Gastrocnemius medialis (tissue), 4 donors: ENCODE measurements around the gene CDH23. TPM values are rescaled to one million over a fixed set of nuclear protein-coding genes. Genes with fewer than 3 reads are reported as not detected.

ENCODE experiments used
- ATAC-seq, 2 donors: fragments of 150-250 bp; one replicate each; pipeline ENCODE4 v1.9.1; 2016
- DNase-seq, 2 donors: peaks; one replicate each; pipeline ENCODE4 v3.0.0-alpha.2; 2019
- H3K27ac ChIP-seq, 4 donors: fragments of 200-600 bp; sonication (generic); 1 replicate in 1 of 4; 2 replicates in 3 of 4; pipeline ENCODE4 v1.5.1; 2016 to 2018; ENCODE audit warnings: mild to moderate bottlenecking in 2 of 4, moderate library complexity in 1 of 4
- H3K27me3 ChIP-seq, 3 donors: fragments of 200-600 bp; sonication (generic) in 2 of 3; 1 replicate in 1 of 3; 2 replicates in 2 of 3; pipeline versions ENCODE4 v1.5.1 to v1.6.0; 2016 to 2019; ENCODE audit warnings: mild to moderate bottlenecking in 1 of 3, moderate library complexity in 1 of 3
- H3K36me3 ChIP-seq, 2 donors: fragments of 200-600 bp; sonication (generic) in 1 of 2; one replicate each; pipeline ENCODE4 v1.5.1; 2017 to 2018
- H3K4me1 ChIP-seq, 2 donors: fragments of 200-600 bp; sonication (generic) in 1 of 2; one replicate each; pipeline ENCODE4 v1.5.1; 2016 to 2017; ENCODE audit warnings: mild to moderate bottlenecking in 2 of 2
- H3K4me3 ChIP-seq, 4 donors: fragments of 200-600 bp; sonication (generic) in 3 of 4; 1 replicate in 1 of 4; 2 replicates in 3 of 4; pipeline ENCODE4 v1.5.1; 2016 to 2019; ENCODE audit warnings: mild to moderate bottlenecking in 2 of 4
- H3K9me3 ChIP-seq, 3 donors: fragments of 200-600 bp; sonication (generic) in 2 of 3; 1 replicate in 1 of 3; 2 replicates in 2 of 3; pipeline ENCODE4 v1.5.1; 2016 to 2019
- POLR2A ChIP-seq, 2 donors: fragments of 450-650 bp; IDR thresholded peaks; one replicate each; pipeline ENCODE4 v1.6.1; 2017; ENCODE audit warnings: antibody characterized with exemption in 2 of 2, mild to moderate bottlenecking in 2 of 2, moderate library complexity in 2 of 2
- in situ Hi-C, 4 donors: fragments of 200-750 bp; cut with MboI; loops; one replicate each; pipeline versions ENCODE4 v1.15.0 to v1.8.0; 2017; ENCODE audit warnings: low sequenced_read_pairs in 4 of 4
- intact Hi-C: fragments of 100-400 bp; cut with DNase I; formaldehyde crosslinking; loops from one replicate; pipeline ENCODE4 v1.15.1; 2023; ENCODE audit warnings: low total_unique reads
- total RNA-seq, 4 donors: library from RNA; depleted of rRNA; stranded (reverse); fragments of >200 nt; gene quantifications; one replicate each; pipeline versions ENCODE4 v1.1.0 to v1.2.3, GENCODE V29; 2016
- TF ChIP-seq, protein P1 (sequence below), 5 experiments: fragments of 450-650 bp in 3 of 5; fragments of 200-600 bp in 2 of 5; sonication (generic) in 2 of 5; IDR thresholded peaks in 4 of 5; conservative IDR thresholded peaks in 1 of 5; 1 replicate in 4 of 5; 2 replicates in 1 of 5; pipeline ENCODE4 v1.5.1; 2016 to 2019; ENCODE audit warnings: antibody characterized with exemption in 5 of 5, mild to moderate bottlenecking in 3 of 5, moderate library complexity in 3 of 5

CDH23 gene
- total RNA-seq, 4 donors from 2014 or later = 0.53 to 1.8 (median 1.2) TPM

DNA sequence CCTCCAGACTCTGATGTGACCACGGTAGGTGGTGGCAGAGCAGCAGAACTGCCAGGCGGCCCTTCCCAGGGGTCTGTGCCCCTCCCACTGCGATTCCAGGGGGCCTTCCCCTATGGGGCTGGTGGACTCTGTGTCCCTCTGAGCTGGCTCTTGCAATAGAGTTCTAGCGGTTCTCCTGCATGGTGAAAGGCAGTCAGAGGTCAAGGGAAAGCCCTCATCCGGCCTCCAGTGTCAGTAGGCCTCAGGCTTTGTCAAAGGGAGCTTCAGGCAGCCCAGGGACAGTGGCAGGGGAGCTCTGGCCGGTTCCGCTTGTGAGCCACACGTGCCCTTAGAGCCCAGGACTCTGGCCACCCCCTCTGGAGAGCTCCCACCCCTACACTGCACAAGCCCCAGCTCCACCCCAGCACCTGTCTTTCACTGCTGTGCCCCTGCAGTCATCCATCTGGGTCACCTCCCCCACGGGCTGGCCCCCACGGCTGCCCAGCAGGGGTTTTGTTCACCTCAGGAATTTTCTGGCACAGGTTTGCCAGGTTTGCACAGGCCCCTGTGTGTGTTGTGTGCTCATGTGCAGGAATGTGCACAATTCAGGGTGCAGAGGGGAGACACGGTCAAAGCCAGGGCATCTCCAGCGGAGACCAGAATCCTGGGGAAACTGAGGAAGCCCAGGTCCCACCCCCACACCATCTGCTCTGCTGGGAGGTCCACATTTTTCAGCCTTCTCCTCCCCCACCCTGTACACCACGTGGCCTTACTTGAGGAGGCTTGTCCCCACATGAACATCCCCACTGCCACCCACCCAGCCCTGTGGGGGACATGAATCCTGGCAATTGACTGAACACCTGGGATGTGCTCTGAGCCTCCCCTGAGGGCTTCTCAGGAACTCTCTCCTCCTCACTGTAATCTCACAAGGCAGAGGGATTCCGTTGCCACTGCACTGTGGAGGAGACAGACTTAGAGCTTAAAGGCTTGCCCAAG is 299.1 kb downstream of the CDH23 start:
- H3K27me3 ChIP-seq = no peaks in the 10 kb centered on the region
- in situ Hi-C loops (no loop called here), intact Hi-C loops (loop anchor here (5.0 kb wide), 2 partner anchors 313 to 383 kb away; no protein-coding TSS in a partner anchor)
- ATAC-seq (no peak), DNase-seq (no peak)
- no peaks in the 10 kb centered on the region for H3K36me3 ChIP-seq
- no peak overlapping the region for H3K4me3 ChIP-seq
- TF ChIP-seq, protein P1, sequence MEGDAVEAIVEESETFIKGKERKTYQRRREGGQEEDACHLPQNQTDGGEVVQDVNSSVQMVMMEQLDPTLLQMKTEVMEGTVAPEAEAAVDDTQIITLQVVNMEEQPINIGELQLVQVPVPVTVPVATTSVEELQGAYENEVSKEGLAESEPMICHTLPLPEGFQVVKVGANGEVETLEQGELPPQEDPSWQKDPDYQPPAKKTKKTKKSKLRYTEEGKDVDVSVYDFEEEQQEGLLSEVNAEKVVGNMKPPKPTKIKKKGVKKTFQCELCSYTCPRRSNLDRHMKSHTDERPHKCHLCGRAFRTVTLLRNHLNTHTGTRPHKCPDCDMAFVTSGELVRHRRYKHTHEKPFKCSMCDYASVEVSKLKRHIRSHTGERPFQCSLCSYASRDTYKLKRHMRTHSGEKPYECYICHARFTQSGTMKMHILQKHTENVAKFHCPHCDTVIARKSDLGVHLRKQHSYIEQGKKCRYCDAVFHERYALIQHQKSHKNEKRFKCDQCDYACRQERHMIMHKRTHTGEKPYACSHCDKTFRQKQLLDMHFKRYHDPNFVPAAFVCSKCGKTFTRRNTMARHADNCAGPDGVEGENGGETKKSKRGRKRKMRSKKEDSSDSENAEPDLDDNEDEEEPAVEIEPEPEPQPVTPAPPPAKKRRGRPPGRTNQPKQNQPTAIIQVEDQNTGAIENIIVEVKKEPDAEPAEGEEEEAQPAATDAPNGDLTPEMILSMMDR (IDR thresholded peaks at IDR 0.05 in 4 of 5, conservative IDR thresholded peaks at IDR 0.05 in 1 of 5) = no peak
- TF ChIP-seq POLR2A (IDR thresholded peaks at IDR 0.05) = no peak
- H3K27ac ChIP-seq = peak overlapping the region in 1 of 4 donors; percentile 58
- no peaks in the 10 kb centered on the region for H3K9me3 ChIP-seq
- H3K4me1 ChIP-seq = peaks cover 0 to 6% of the 10 kb centered on the region in 2 donors

DNA sequence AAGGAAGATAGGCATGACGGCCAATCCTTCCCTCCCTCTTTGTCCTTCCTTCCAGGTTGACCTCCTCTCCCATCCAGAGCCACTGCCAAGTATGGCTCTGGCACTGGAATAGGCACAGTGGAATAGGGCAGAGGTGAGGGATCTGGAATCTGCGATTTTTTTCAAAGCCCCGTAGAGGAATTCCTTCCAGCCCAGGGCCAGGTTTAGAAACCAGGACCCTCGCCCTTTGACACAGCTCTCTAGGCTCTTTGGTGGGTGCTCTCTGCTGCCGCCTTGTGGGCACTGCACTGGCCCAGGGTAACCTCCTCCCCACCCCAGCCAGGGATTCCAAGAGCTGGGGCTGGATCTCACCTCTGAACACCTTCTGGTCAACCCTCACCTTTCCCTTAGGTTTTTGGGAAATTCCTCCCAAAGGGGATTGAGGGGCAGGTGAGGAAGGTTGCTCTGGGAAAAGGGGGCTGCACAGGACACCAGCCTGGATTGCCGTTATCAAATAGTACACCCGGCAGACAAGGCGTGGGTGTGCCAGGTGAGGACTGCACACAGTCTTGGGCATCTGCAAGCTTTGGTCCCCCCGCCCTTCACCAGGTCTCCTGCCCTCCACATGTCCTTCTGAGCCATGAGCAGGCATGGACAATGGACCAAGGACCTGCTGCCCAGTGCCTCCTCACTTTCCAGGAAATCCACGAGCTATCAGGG is 300.1 kb downstream of the CDH23 start:
- H3K27ac ChIP-seq = no peak overlapping the region
- H3K9me3 ChIP-seq = no peaks in the 10 kb centered on the region
- TF ChIP-seq, protein P1 (IDR thresholded peaks at IDR 0.05 in 4 of 5, conservative IDR thresholded peaks at IDR 0.05 in 1 of 5) = peak; percentile 70 to 89 (median 82)
- TF ChIP-seq POLR2A (IDR thresholded peaks at IDR 0.05) = no peak
- in situ Hi-C loops (no loop called here), intact Hi-C loops (loop anchor here (5.0 kb wide), 2 partner anchors 314 to 384 kb away; no protein-coding TSS in a partner anchor)
- no peak overlapping the region for H3K4me3 ChIP-seq
- H3K27me3 ChIP-seq = no peaks in the 10 kb centered on the region
- DNase-seq = peak; percentile 24 to 30
- H3K4me1 ChIP-seq = peaks cover 0 to 14% of the 10 kb centered on the region in 2 donors
- no peaks in the 10 kb centered on the region for H3K36me3 ChIP-seq
- ATAC-seq = peak; percentile 46 to 66

DNA sequence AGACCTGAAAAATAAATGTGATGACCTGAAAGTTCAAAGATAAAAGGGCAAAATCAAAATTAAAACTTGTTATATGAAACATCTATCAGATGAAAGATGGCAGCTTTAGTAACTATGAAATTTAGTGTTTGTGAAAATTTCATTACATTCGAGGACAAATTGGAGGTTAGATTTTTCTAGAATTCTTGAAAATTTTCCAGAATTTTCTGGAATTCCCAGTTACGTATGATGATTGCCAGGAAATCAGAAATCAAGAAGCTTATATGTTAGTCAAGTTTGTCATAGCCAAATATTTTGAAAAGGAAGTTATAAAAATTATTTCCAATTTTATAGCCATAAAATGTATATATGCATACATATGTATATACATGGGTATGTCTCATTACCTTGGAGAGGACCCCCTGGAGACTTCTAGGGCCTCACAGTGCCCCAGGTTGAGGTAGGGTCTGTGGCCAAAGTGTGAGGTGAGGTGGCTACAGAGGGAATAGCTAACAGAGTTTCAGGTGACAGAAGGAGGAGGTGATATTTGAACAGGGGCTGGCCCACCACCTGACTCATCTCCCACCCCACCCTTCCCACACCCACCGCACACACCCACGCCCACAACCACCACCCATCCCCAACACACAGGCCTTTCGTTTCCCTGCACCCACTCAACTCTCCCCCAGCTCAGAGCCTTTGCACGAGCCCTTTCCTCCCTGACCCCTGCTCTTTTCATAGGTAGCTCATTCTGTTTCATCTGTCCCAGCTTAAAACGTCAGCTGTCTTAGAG is 301.4 kb downstream of the CDH23 start:
- DNase-seq (no peak), ATAC-seq (no peak)
- Histone ChIP-seq H3K9me3 (no peaks in the 10 kb centered on the region), H3K27me3 (no peaks in the 10 kb centered on the region), H3K27ac (no peak overlapping the region), H3K4me3 (no peak overlapping the region), H3K4me1 (peaks cover 0 to 14% of the 10 kb centered on the region in 2 donors), H3K36me3 (no peaks in the 10 kb centered on the region)
- intact Hi-C loops = loop anchor here (5.0 kb wide), 2 partner anchors 316 to 386 kb away; no protein-coding TSS in a partner anchor
- in situ Hi-C loops = no loop called here
- TF ChIP-seq POLR2A (IDR thresholded peaks at IDR 0.05) = no peak
- TF ChIP-seq, protein P1 (IDR thresholded peaks at IDR 0.05 in 4 of 5, conservative IDR thresholded peaks at IDR 0.05 in 1 of 5) = no peak

DNA sequence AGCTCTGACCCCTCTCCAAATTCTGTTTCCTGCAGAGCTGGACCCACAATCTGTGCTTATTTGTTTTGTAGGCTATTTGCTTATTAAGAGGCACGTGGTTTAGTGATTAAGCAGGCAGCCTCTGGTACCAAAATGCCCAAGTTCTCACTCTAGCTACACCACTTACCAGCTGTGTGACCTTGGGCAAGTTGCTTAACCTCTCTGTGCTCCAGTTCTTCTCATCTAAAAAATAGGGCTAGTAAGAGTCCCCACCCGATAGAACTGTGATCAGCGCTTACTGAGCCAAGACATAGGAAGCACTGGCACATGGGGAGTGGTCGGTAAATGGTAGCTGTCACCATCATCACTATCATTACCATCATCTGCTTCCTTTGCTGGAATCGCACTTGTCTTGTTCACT is 302.0 kb downstream of the CDH23 start:
- Histone ChIP-seq H3K27ac (no peak overlapping the region), H3K4me3 (no peak overlapping the region), H3K4me1 (peaks cover 0 to 14% of the 10 kb centered on the region in 2 donors), H3K27me3 (no peaks in the 10 kb centered on the region), H3K9me3 (no peaks in the 10 kb centered on the region), H3K36me3 (no peaks in the 10 kb centered on the region)
- ATAC-seq (no peak), DNase-seq (no peak)
- TF ChIP-seq, protein P1 (IDR thresholded peaks at IDR 0.05 in 4 of 5, conservative IDR thresholded peaks at IDR 0.05 in 1 of 5) = no peak
- no peak for TF ChIP-seq POLR2A (IDR thresholded peaks at IDR 0.05)
- intact Hi-C loops = loop anchor here (5.0 kb wide), 2 partner anchors 316 to 386 kb away; no protein-coding TSS in a partner anchor
- in situ Hi-C loops = no loop called here
